Activated effector memory CD4-positive, alpha-beta T cell treated with Interleukin-2 at 50 U/mL for 16 hours (primary cell): Measurements from ENCODE around the gene RBM44.
"Not testable (repeated sequence)": the region's sequence is repeated elsewhere in the genome, so short reads cannot be mapped to it uniquely, and the experiment has no call there.

ENCODE experiments used
- DNase-seq: peaks from one replicate; pipeline ENCODE4 v3.0.0-alpha.2; 2020

The RBM44 gene, protein sequence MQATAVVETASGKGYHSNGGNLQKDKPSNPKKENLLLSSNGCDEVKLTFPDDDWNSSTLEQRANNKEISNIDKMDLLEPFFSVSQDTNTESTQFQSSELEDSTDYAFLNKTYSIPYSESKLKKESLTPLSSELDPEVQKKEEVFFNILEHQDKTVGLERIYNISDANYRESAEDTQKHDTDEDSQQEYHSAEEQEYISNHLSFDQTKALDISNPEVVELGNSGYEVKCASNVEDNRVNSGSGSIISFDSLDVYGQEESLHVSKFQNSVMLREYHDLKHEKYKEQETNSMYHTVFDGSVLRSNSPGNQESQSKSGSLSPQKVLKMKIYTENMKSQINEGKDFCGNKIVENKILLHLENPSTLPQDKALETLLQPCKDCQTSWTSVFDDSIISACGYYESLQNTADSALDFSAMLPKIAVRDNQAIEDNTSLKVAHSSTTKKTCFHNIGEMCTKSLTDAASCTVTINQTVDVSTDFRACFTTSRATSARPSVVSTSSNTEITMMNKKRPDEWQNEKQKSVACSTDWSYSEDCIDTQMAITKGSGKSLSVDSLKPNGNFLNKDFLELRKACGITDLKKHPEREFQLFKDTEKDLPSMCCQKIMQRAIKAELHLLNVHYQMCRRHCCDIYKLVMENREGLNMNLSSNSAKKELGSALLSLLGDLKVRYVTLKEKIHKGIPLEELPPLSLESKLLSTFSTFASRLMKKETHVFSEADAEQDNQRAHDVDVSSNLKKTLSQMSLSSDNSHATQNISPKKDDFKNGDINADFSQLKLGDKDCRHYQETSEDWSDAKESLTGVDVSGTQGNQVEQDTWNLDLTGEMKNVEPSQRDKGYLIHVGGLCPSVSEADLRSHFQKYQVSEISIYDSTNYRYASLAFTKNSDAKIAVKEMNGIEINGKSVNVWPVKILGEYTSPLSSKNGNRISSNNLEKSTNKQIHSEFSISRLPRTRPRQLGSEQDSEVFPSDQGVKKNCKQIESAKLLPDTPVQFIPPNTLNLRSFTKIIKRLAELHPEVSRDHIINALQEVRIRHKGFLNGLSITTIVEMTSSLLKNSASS

DNA sequence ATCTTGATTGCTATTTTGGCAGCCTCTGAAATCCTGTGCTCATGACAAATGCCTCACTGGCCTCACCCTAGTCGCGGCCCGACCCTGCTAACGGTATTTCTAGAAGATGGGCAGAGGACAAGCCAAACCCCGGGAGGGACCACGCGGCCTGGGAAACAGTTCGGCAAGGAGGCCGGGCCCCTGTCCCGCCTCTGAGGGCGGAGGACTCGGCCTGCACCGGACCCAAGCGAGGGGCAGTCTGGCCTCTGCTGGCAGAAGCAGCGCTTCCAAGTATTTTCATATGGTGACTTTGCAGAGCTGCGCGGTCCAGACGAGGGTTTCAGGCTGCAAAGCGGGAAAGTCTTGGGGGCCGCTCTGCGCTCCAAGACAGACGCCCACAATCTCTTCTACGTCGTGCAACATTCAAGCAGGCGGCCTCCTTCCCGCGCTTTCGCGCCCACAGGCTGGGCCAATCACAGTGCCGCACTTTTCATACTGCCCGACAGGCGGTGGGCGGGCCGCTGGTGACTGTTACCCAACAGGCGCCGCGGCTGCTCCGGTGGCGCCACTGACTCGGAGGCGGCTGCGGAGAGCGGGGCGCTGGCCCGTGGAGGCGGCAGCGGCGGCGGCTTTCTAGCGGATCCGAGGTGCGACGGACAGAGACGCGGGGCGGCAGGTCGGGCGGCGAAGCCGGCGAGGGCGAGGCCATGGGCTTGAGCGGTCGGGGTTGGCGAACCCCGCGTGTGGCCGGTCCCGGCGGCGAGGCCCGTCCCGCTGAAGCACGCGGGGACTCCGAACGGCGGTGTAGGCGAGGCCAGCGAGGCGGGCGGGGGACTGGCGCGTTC, at the start of gene RBM44:
TSS of gene RBM44 (plus strand) at position 544 of the 824 bp plus-strand sequence. CDS start 14,831 bp downstream, outside the sequence.
- DNase-seq, result no peak

DNA sequence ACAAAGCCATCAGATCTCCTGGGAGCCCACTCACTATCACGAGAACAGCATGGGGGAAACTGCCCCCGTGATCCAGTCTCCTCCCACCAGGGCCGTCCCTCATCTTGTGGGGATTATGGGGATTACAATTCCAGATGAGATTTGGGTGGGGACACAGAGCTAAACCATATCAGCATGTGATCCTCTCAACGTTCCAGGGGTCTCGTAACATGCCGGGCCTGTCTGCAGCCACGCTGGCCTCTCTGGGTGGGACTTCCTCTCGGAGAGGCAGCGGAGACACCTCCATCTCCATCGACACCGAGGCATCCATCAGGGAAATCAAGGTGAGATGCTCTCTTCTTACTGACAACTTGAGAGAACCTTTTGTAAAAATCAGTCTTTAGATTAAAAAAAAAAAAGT, 49.6 kb upstream of the RBM44 start:
- no peak for DNase-seq

DNA sequence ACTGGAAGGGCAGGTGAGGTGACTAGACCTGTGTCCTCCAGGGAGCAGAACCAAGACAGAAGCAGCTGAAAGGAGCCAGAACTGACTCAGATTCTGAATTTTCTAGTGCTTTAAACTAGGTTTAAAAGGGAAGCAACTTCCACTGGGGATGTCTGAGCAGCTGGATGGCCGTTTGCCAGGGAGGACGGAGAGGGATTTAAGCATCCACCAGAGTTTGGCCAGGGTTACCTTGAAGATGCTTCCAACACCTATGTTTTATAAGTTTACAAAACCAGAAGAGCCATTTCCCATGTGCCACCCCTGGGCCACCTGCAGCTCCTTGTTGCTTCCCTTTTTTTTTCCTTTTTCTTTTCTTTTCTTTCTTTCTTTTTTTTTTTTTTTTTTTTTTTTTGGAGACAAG, 48.6 kb upstream of the RBM44 start:
- DNase-seq, result no peak

DNA sequence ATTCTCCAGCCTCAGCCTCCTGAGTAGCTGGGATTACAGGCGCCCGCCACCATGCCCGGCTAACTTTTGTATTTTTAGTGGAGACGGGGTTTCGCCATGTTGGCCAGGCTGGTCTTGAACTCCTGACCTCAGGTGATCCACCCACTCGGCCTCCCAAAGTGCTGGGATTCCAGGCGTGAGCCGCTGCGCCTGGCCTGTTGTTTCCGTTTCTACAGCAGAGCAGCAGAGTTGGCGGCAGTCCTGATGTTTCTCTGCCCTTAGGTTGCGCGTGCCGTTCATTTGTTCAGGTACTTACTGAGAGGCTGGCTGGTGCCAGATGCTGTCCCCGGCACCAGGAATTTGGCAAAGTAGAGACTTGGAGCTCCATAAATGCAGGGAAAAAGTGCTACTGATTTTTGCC, 48.1 kb upstream of the RBM44 start:
- DNase-seq, result not testable (repeated sequence)

DNA sequence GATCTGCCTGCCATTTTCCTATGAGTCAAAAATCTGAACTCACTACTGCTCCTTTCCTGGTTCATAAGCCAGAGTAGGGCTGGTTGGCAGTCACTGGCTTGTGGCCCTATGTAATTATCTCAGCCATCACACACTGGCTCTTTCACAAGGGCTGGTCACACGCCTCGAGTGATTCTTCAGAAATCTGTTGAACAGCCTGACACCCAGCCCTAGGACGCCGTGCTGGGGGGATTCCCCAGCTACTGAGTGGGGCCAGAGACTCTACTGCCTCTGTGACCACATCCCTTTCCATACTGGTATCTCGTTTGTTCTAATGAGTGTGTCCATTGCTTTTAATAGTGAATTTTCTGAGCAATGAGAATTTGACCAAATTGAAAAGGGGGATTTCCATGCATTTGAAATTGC, 45.8 kb upstream of the RBM44 start:
- no peak for DNase-seq

DNA sequence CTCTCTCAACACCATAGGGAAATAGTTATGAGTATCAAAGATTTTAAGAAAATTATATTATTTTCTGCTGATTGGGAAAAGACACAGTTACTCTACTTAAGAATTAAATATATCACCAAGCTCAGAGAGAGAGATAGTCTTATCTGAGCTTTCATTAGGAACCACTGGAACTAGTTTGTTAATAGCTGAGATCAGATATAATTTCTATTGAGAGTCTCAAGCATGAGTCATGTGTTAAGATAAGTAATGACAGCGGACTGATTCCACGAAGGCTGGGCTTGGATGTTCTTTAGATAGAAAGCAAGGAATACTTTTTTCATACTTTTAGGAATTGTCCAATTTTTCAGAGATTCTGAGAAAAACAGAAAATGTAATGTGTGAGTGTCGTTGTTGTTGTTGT, 44.4 kb upstream of the RBM44 start:
- no peak for DNase-seq

DNA sequence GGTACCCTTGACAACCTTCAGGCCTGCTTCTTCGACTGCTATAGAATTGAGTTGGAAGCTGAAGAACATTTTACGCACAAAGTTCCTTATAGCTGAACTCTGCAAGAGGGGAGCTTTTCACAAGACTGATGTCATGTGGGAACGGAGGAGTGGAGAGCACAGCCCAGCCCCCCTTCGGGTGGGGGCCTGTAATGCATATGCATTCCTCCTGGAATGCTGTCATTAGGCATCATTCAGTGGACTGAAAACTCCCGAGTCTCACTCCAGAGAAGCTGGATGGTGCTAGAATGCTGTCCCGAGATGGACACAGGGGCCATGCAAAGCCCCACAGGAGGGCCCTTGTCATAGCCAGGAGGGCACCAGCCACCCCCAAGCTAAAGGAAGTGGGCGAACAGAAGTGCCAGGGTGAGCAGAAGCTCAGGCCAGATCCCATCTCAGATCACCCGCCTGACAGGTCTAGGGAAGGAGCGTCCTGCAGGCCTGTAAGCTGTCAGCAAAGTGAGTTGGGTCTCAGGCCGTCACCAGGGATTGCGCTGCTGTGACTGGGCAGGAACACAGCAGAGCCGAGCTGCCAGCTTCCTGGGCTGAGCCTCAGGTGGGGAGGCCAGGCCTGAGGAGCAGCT, 43.8 kb upstream of the RBM44 start:
- no peak for DNase-seq

DNA sequence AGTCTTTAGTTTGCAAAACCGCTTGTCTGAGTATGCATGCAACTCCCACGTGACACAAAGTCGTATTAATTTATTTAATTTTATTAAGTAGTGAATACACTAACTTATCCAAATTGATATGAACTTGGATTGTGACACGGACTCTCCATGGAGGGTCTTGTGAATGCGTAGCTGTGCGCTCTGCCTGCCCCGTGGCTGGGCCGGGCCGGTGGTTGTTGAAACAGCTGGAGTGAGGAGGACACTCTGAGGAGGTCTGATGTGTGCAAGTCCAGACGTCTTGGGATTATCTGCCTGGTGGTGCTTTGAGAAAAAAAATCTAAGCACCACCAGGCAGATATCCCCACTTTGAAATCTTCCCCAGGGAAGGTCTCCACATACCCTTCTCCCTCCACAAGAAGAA, 41.0 kb upstream of the RBM44 start:
- DNase-seq, result no peak

DNA sequence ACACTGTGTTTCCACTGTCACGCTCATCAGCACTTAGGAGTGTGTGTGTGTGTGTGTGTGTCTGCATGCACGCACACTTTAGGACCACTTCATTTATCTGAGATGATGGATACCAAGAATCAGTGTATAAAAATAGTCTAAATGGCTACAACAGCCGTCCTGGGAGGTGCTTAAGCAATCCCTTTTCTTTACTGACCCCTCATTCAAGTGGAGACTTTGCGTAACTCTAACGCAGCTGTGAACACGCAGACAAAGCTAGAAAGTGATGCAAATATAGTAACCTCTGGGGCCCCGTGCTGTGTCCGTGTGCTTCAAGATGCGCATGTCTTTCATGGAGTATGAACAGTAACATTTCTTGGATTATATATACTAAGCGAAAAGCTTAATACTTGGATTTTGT, 40.4 kb upstream of the RBM44 start:
- no peak for DNase-seq

DNA sequence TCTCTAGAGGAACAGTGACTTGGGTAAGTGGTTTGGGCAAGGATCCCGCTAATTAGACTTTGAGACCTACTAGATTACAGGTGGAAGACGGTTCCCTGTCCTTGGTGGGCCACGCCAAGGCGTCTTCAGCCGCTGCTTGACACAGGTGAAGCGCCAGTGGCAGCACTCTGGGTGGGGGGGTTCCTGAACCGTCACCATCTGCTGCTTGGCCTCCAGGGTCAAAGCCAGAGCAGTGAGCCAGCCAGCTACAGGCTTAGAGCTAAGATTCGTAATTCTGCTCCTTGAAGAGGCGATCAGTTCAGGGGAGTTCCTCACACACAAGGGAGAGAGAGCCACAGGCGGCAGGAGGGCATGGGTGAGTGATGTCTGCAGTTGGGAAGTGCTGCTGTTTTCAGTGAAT, 39.4 kb upstream of the RBM44 start:
- DNase-seq, result no peak

DNA sequence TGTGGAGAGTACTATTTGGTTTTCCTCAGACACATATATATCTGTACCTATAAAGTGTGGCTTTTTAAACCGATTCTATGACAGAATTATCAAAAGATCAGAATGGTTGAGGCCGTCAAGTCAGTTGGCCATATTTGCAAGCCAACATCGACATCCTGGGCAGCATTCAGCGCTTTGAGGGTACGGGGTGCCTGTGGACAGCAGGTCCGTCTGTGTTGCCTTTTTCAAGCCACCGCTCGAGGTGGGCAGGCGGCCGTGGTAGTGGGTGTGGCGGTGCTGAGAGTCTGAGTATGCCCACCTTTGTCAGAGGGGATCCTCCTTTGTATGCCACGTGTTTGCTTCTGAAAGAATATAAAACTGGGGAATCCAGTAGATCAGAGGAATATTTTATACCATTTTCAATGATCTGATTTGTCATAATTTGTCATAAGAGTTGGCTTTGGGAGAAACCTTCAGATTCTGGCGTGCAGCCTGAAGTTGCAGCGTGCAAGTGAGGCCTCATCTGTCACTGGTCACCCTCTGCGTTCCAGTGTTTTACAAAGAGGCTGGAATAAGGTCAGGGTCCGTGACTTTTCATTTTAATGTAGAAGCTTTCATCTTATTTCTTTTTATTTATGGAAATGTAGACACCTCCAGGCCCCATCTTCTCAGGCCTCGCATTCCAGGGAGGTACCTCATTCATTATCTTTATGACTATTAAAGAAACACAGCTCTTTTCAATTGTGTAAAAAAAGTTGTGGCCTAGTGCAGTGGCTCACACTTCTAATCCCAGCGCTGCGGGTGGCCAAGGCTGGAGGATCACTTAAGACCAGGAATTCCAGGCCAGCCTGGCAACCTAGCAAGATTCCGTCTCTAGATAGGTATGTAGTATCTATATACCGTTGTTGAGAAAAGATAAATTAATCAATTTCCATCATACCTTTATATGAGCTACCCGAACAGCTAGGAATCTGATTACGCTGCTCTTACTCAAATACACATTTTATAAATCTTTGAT, 37.8 kb upstream of the RBM44 start:
- DNase-seq, result no peak

DNA sequence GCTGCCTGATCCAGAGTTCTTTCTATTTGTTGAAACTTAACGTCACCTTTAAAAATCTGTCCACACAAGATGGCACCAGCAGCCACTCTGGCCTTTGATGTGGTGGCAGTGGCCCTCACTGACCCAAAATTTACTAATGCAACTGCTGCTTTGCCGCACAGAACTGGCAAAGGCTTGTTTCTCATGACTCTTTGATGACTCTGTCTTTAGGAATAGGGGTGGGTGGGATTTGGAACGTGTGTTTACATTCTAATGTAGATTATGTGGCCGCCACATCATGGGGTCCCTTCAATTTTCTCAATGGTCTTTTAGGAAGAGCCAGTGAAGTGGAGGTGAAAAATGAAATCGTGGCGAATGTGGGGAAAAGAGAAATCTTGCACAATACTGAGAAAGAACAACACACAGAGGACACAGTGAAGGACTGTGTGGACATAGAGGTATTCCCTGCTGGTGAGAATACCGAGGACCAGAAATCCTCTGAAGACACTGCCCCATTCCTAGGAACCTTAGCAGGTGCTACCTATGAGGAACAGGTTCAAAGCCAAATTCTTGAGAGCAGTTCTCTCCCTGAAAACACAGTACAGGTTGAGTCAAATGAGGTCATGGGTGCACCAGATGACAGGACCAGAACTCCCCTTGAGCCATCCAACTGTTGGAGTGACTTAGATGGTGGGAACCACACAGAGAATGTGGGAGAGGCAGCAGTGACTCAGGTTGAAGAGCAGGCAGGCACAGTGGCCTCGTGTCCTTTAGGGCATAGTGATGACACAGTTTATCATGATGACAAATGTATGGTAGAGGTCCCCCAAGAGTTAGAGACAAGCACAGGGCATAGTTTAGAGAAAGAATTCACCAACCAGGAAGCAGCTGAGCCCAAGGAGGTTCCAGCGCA, 36.0 kb upstream of the RBM44 start:
- not testable (repeated sequence) for DNase-seq

DNA sequence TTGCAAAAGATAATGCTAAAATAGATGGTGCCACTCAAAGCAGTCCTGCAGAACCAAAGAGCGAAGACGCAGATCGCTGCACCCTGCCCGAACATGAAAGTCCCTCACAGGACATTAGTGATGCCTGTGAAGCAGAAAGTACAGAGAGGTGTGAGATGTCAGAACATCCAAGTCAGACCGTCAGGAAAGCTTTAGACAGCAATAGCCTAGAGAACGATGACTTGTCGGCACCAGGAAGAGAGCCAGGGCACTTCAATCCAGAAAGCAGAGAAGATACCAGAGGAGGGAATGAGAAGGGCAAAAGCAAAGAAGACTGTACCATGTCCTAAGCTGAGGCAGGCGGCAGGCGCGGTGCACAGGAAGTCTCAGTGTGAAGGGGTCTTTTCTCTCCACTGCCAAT, 34.8 kb upstream of the RBM44 start:
- no peak for DNase-seq

DNA sequence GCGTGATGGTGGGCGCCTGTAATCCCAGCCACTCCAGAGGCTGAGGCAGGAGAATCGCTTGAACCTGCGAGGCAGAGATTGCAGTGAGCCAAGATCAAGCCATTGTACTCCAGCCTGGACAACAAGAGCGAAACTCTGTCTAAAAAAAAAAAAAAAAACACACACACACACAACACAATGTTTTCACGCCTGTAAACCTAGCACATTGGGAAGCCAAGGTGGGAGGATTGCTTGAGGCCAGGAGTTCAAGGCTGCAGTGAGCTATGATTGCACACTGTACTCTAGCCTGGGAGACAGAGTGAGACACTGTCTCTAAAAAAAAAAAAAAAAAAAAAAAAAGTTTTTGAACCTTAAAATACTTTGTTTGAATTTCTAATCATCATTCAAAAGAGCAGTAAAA, 33.5 kb upstream of the RBM44 start:
- DNase-seq, result not testable (repeated sequence)

DNA sequence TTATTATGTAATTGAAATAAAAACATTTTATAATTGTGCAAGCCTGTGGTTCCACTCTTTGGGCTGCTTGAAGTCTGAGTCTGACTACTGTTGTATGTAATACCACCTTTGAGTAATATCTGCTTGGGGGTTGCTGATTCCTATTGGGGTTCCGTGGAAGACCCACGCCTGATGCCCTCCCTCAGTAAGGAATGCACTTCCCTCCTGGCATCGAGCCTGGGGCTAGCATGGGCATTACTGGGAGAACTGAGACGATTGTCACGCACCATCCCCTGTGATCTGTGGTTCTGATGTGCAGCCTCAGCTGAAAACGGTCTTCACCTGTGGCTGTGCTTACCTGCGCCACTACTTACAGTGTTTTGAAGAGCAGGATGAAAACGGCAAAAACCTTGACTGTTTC, 32.7 kb upstream of the RBM44 start:
- no peak for DNase-seq

DNA sequence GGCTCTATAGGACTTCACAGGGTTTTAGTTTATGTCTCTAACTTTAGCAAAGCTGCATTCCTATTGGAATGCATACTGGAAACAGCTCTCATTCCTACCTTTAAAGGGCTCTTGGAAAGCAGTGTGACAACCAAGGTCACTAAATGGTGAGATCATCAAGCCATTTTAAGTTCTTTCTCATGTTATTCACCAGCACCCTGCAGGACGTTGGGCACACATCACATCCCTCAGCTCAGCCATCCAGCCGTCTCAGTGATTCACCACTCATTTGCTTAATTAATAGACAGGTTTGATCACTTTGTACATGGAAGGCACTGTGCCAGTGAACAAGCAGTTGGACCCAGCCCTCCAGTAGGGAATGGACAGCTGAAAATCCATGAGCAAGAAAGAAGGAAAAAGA, 32.2 kb upstream of the RBM44 start:
- no peak for DNase-seq

DNA sequence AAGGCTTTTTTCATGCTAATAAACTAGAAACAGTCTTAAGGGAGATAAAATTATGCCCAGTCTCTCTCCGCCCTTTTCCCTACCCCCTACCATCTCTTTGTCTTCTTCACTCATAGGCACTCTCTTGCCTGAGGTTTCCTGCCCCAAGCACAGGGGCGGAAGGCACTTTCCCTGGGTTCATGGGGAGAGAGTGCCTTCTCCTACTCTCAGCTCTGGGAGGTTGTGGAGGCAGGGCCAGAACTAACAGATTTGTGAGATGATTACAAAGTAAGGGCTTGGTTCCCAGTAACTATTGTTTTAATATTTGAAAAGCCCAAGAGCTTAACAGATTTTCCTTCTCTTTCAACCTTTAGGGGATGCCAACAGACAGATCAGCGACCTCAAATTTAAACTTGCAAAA, 26.1 kb upstream of the RBM44 start:
- no peak for DNase-seq

DNA sequence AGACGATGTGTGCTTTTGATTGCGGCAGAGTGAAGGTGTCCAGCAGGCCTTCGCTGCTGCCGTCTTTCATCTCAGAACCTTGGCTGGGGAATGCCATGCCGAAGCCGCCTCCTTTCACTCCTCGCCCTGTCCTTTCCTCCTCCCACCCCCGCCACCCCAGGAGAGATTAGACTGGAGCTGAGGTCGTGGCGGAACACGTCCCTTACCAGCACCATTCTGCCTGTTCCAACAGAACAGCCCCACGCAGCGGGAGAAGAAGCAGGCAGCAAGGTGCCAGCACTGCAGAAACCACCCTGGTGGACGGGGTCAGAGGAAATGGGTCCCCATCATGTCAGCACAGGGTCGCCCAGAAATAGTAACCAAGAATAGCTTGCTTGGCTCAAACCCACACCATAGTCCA, 24.8 kb upstream of the RBM44 start:
- no peak for DNase-seq

DNA sequence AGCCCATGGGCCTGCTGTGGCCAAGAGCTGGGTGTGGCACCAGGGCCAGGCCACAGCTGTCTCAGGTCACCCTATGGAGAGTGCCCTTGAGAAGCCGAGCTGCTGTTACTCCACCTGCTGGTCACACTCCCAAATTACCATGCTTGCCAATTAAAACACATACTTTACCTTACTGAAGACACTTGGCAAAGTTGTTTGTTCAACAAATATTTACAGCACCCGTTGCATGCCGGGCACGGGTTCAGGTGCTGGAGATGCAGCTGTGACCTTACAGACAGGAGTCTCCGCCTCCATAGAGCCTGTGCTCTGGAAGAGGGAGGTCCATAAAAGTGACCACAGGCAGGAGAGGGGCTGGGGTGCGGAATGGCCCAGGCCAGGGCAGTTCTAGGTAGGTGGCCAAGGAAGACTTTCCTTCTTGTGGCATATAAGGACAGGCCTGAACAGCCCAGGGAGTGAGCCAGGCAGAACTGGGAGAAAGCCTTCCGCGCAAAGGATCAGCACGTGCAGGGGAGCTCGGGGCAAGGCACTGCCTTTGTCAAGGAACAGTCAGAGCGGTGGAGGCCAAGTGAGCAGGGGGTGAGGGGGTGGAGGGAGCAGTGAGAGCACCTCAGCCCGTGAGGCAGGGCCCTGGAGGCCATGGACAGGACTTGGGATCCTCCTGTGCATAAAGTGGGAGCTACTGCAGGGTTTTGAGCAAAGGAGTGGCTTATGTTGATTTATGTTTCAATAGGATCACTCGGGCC, 23.6 kb upstream of the RBM44 start:
- no peak for DNase-seq
